Measurements from ENCODE around the gene SLC27A3. TPM values are rescaled to one million over a fixed set of nuclear protein-coding genes. Genes with fewer than 3 reads are reported as not detected.

The SLC27A3 gene
- total RNA-seq = 28.8 TPM

GRCh38 chr1:153774780-153775457 lies at the start of gene SLC27A3:
Gene SLC27A3 (plus strand): TSS chr1:153775407. CDS start chr1:153775498, 91 bp downstream.
- DNase-seq (ENCODE audit: low spot score) = peak; percentile 86

GRCh38 chr1:153727463-153728304 lies 47.5 kb upstream of the SLC27A3 start, which contains the start of gene INTS3:
Gene INTS3 (plus strand): TSS chr1:153728050. CDS start chr1:153728635, 585 bp downstream.
- peak; percentile 100 for DNase-seq (ENCODE audit: low spot score)

GRCh38 chr1:153728305-153729066 lies 46.7 kb upstream of the SLC27A3 start:
- DNase-seq (ENCODE audit: low spot score) = peak; percentile 61

GRCh38 chr1:153730468-153730988 lies 44.7 kb upstream of the SLC27A3 start:
- no peak for DNase-seq (ENCODE audit: low spot score)

- DNase-seq (ENCODE audit: low spot score) = no peak
Observed at GRCh38 chr1:153733970-153734369, 41.2 kb upstream of the SLC27A3 start.

- no peak for DNase-seq (ENCODE audit: low spot score)
Observed at GRCh38 chr1:153734396-153735089, 40.7 kb upstream of the SLC27A3 start.

- no peak for DNase-seq (ENCODE audit: low spot score)
Observed at GRCh38 chr1:153735090-153735420, 40.2 kb upstream of the SLC27A3 start.

- no peak for DNase-seq (ENCODE audit: low spot score)
Observed at GRCh38 chr1:153741986-153742385, 33.2 kb upstream of the SLC27A3 start.

- DNase-seq (ENCODE audit: low spot score) = no peak
Observed at GRCh38 chr1:153742411-153743142, 32.6 kb upstream of the SLC27A3 start.

GRCh38 chr1:153745417-153745816 lies 29.8 kb upstream of the SLC27A3 start:
- no peak for DNase-seq (ENCODE audit: low spot score)

GRCh38 chr1:153746174-153746573 lies 29.0 kb upstream of the SLC27A3 start:
- DNase-seq (ENCODE audit: low spot score) = no peak

GRCh38 chr1:153748903-153749302 lies 26.3 kb upstream of the SLC27A3 start:
- DNase-seq (ENCODE audit: low spot score) = no peak

GRCh38 chr1:153749408-153750005 lies 25.7 kb upstream of the SLC27A3 start:
- peak; percentile 88 for DNase-seq (ENCODE audit: low spot score)

- DNase-seq (ENCODE audit: low spot score) = no peak
Observed at GRCh38 chr1:153750026-153750995, 24.9 kb upstream of the SLC27A3 start.

GRCh38 chr1:153752072-153752471 lies 23.1 kb upstream of the SLC27A3 start:
- no peak for DNase-seq (ENCODE audit: low spot score)

GRCh38 chr1:153752571-153753195 lies 22.5 kb upstream of the SLC27A3 start:
- no peak for DNase-seq (ENCODE audit: low spot score)

GRCh38 chr1:153754266-153754665 lies 20.9 kb upstream of the SLC27A3 start:
- DNase-seq (ENCODE audit: low spot score) = no peak

GRCh38 chr1:153760440-153760839 lies 14.8 kb upstream of the SLC27A3 start:
- DNase-seq (ENCODE audit: low spot score) = no peak

All from ureter (tissue), 1 donor.